GM21737 (cell line): ENCODE data around the gene FXYD1.
"Not testable (repeated sequence)": the region's sequence is repeated elsewhere in the genome, so short reads cannot be mapped to it uniquely, and the experiment has no call there.

ENCODE experiments used
- ATAC-seq: cut with Tn5 transposase; IDR thresholded peaks from one replicate; pipeline ENCODE4 v1.9.1; 2021; ENCODE audit warnings: mild to moderate bottlenecking, moderate library complexity; ENCODE audit not compliant: unreplicated experiment

FXYD1 gene

DNA sequence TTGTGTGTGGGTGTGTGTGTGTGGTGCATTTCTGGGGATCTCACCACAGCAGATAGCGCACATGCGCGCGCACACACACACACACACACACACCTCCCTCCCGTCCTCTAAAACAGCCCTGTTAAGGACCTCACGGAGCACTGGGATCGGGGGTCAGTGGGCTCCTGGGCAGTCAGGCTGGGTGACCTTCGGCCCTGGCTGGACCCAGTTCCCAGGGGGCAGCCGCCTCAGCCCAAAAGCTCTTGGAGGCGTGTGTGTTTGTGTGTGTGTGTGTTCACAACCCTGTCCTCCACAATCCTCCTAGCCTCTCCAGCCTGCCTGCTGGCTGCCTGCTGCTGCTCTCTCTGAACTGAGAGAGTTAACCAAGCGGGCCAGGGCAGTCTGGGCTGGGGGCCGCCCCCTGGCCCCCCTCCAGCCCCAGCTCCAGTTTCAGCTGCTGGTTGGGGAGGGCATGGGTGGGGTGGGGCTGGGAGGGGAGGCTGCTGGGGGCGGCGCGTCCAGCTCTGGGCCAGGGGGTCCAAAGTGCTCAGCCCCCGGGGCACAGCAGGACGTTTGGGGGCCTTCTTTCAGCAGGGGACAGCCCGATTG is at the start of gene FXYD1:
FXYD1 (plus strand) TSS at position 520 of the 588 bp plus-strand sequence. CDS start 1,256 bp downstream, outside the sequence.
- ATAC-seq = no peak

DNA sequence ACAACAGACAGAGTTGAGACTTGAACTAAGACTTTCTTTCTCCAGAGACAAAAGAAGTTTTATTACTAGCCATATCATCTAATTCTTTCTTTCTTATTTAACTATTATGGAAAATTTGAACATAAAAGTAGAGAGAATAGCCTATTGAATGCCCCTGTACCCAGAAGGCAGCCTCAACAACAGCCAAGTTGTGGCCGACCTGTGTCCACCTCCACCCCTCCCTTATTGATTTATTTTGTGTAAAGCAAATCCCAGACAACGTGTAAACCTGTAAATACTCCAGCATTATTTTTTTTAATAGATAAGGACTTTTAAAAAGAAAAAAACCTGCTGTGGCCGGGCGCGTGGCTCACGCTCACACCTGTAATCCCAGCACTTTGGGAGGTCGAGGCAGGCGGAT is 49.1 kb upstream of the FXYD1 start:
- ATAC-seq = no peak

DNA sequence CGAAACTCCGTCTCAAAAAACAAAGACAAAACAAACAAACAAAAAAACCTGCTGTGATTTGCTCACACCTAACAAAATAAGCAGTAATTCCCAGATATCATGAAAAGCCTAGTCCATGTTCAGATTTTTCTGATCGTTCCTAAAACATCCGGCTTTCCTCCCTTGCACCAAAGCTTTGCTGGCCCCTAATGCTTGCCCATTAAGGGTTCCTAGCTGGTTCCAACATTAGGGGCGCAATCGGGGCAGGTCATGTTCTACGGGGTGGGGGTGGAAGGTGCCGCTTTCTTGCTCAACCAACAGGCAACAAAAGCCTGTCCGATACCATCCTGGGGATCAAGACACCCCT is 48.5 kb upstream of the FXYD1 start:
- ATAC-seq = no peak

DNA sequence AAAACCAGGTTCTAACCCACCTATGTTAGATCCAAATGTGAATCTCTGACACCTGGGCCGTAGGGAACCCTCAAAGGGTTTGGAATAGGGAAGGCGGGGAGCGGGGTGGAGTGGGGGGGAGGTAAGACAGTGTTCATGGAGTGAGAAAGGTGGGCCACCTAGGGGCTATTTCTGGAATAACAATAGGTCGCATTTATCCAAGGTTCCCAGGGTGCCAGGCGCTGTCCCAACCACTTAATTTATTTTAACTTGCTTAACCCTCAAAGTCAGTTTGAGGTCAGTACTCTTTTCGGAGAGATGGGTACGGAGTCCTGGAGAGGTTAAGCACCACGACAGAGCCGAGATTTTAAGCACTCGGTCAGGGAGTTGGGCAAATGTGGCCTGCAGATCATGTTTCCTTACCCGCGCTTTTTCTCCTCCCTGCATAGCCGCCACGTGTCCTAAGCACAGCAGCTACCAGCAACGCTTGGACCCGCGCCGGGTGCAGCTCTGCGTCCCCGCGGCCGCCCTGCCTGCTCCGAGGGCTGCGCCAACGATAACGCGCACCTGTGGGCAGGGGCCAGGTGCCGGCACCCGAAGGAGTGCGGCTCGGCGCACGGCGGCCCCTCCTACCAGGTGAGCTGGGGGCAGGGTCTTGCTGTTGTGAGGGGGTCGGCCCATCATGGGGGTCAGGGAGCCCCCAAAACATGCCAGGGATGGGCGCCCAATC is 48.0 kb upstream of the FXYD1 start:
- ATAC-seq = no peak

DNA sequence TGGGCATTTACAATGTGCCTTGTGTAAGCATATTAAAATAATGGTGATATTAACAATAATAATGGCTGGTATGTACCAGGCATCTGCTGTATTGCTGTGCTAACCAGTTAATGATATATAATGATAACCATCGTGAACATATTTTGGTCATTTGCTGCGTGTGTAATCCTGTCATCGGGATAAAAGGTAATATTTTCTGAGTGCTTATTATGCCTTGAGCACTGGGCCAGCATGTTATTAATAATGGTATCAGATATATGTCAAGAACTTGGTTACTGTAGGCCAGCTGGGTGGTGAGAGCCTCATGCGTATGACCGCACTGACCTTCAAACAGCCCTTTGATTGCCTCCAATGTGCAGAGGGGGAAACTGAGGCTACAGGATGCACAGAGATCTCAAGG is 45.2 kb upstream of the FXYD1 start:
- no peak for ATAC-seq

DNA sequence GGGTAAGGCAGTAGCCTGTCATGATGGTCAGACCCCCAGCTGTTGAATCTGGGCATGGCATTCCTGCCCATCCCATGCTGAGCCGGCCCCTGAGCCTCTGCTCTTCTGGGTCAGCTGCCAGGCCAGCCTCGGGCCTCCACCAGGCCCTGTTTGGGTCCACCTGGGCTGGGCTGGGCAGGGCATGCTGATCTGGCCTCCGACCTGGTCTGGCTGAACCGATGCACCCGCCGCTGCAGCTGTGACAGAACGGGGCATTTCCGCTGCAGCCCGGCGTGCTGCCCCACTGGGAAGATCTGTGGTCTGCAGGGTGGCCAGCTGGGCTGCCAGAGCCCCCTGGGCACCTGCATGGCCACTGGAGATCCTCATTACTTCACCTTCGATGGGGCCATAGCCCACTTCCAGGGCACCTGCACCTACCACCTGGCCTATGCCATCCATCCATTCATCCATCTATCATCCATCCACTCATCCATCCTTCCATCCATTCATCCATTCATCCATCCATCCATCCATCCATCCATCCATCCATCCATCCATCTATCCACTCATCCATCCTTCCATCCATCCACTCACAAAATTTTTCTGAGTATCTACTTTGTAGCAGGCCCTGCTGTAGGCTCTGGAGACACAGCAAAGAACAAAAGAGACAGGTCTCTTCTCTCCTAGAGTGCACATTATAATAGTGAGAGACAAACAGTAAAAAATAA is 44.5 kb upstream of the FXYD1 start:
- ATAC-seq = no peak

DNA sequence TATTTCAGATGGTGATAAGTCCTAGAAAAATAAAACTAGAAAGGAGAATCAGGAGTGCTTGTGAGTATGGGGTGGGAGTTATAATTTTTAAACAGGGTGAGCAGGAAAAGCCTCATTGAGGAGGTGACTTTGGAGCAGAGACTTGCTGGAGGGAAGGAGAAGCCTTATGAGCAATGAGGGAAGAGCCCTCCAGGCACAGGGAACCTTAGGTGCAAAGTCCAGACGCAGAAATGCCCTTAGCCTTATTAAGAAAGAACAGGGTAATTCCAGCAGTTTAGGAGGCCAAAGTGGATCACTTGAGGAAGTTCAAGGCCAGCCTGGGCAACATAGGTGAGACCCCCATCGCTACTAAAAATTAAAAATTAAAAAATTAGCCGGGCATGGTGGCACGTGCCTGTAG is 44.0 kb upstream of the FXYD1 start:
- ATAC-seq = no peak

DNA sequence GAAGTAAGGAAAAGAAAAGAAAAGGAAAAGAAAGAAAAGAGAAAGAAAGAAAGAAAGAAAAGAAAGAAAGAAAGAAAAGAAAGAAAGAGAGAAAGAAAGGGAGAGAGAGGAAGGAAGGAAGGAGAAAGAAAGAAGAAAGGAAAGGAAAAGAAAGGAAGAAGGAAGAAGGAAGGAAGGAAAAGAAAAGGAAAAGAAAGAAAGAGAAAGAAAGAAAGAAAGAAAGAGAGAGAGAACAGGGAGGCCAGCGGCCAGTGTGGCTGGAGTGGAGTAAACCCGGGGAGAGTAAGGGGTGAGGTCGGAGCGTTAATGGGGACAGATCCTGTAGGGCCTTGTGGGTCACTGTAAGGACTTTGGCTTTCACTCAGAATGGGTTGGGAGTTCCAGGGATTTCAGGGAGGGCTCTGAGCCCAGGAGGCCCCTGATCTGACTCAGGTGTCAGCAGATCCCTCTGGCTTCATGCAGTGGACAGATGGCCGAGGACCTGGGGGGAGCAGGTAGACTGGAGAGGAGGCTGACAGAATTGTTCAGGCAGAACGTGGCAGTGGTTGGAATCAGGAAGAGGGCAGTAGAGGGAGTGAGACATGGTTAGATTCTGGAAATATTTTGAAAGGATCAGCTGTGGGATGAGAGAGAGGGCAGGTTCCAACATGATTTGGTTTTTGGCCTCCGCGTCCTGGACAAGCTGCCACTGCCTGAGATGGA is 42.8 kb upstream of the FXYD1 start:
- ATAC-seq = no peak

DNA sequence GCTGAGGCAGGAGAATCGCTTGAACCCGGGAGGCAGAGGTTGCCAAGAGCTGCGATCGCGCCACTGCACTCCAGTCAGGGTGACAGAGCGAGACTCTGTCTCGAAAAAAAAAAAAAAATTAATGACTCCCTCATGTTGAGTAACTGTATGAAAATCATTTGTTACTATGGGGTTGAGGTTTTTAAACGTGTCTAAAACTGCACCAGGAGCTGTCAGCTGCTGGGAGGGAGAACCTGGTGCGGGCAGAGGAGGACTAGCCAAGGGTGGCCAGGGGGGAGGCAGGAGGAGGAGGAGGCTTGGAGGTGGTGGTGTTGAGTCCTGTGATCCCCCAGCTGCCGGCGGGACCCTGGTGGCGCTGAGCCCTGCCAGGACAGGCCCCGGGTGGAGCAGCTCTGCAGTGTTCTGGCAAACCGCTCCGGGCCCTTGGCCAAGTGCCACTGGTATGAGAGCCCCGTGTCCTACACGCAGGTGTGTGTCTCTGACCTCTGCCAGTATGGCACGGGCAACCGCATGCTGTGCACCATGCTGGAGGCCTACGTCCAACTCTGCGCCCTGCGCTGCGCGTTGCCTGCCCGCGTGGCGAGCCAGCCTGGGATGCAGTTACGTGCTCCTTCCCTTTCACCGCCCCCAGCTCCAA is 40.1 kb upstream of the FXYD1 start:
- ATAC-seq = no peak

DNA sequence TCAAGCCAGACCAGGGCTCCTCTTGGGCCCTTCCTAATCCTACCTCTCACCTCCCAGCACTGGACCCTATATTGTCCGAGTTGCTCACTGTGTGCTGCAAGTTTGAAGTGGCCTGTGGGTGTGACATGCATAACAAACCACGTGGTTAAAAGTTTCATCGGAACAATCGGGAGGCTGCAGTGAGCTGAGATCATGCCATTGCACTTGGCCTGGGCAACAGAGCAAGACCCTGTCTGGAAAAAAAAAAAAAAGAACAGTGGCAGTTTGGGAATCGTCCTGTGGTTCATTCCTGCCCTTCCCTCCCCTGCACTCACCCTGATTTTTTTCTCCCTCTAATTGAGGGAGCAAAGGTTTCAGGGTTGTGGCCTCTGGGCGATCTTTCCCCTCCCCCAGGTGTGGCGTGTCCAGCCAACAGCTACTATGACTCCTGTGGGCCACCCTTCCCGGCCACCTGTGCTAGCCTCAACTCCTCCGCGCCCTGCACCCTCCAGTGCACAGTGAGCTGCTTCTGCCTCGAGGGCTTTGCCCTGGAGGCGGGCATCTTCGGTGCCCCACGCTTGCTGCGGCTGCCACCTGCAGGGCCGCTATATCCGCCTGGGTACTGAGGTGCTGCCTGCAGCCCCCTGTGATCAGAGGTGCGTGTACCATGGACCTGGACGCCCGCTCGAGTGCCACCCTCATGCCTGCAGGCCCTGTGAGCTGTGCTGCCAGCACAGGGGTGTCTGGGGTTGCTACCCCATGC is 39.3 kb upstream of the FXYD1 start:
- no peak for ATAC-seq

DNA sequence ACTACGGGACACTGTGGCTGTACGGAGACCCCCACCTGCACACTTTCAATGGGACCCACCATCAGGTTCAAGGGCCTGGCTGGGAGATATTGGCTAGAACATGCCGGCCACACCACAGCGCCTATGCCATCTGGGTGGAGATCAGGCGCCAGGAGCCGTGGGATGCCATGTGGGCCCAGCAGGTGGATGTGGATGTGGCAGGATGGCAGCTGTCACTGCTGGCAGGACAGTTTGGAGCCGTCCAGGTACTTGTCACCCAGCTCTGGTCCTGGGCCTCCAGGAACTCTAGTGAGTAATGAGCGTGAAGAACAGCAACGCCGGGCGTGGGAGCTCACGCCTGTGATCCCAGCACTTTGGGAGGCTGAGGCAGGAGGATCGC is 38.7 kb upstream of the FXYD1 start:
- ATAC-seq = no peak

DNA sequence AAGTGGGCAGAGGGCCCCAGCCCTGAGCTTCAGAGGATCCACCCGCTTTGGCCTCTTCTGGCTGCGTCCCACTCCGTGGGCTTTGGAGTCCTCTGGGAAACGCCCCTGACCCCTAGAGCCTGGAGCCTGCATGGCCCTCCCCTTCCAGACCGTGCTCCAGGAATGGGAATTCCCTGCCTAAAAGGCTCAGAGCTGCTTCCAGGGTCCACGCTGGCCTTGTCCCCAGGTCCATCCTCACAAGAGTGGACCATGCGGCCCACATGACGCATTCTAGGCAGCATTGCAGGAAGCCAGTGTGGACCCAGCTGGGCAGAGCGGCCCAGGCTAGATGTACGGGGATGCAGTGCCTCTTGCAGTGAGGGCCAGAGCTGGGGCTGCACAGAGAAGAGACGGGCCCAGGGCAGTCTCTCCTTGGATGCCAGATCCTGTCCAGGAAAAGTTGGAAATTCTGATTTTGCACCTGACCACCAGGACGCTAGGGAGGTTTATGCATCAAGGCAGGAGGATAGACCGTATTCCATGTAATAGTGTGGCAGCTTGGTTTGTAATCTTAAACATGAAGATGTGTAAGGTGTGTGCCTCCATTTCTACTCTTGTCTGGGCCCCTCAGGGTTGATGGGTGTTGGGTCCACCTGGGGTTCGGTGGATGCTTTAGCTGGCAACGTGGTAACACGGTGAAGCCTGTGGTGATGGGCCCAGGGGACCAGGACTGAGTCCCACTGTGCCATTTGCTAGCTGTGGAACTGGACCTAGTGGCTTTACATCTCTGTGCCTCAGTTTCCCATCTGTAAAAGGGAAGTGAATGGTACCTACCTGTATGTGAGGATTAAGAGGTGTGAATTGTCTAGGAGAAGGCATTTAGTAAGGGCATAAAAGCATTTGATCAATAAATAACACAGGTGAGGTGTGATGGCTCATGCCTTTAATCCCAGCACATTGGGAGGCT is 37.8 kb upstream of the FXYD1 start:
- ATAC-seq = no peak

DNA sequence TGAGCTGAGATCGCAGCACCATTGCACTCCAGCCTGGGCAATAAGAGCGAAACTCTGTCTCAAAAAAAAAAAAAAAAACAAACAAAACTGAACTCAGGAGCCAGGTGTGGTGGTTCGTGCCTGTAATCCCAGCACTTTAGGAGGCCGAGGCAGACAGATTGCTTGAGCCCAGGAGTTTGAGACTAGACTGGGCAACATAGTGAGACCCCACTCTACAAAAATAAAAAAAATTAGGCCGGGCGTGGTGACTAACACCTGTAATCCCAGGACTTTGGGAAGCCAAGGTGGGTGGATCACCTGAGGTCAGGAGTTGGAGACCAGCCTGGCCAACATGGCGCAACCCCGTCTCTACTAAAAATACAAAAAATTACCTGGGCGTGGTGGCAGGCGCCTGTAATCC is 36.7 kb upstream of the FXYD1 start:
- not testable (repeated sequence) for ATAC-seq

DNA sequence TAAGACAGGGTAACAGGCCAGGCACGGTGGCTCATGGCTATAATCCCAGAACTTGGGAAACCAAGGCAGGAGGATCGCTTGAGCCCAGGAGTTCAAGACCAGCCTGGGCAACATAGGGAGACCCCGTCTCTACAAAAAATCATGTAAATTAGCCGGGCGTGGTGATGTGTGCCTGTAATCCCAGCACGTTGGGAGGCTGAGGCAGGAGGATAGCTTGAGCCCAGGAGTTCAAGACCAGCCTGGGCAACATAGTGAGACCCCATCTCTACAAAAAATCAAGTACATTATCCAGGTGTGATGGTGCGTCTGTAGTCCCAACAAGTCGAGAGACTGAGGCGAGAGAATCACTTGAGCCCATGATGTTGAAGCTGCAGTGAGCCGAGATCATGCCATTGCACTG is 35.0 kb upstream of the FXYD1 start:
- not testable (repeated sequence) for ATAC-seq

DNA sequence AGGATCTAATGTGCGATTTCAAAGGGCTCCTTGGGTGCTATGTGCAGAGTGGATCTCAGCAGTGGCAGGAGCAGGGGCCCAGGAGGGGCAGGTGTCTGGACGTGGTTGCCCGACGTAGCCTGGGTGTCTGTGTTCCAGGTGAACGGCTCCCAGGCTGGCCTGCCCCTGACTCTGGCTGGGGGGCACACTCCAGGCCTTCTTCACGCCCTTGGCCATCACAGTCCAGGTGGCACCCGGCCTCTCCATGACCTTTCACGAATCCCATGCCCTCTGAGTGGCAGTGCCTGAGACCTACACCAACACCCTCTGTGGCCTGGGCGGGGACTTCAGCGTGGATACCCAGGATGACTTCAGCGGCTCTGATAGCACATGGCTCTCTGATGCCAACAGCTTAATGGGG is 34.3 kb upstream of the FXYD1 start:
- no peak for ATAC-seq

DNA sequence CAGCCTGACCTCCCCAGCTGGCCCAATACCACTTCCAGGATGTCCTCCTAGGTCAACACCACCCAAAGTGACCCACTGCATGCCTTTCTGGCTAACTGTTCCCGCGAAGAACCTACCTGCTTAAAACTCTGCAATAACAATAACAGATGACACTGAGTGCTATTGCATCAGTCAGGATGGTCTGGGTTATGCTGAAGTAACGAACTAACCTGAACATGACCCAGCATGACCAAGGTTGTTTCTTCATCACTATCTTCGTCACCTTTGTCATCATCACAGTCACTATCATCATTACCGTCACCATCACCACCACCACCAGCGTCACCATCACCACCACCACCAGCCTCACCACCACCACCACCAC is 33.6 kb upstream of the FXYD1 start:
- ATAC-seq = no peak

DNA sequence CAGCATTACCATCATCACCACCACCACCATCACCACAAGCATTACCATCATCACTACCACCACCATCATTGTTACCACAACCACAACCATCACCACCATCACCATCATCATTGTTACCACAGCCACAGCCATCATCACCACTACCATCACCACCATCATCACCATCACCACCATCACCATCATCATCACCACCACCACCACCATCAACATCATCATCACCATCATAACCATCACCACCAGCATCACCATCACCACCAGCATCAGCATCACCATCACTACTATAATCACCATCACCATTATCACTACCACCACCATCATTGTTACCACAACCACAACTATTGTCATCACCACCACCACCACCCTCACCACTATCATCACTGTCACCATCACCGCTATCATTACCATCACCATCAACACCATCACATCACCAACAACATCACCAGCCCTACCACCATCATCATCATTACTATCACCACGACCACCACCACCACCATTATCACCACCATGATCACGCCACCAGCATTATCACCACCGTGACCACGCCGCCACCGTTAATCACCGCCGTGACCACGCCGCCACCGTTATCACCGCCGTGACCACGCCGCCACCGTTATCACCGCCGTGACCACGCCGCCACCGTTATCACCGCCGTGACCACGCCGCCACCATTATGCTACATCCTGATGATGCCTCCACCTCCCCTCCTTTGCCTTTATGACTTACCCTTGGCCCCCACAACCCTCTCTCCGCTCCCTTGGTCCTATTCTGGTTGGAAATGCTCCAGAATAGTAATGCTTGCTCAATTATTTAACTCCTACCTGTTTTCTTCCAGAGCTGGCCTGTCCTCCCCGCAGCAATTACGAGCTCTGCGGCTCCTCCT is 33.0 kb upstream of the FXYD1 start:
- no peak for ATAC-seq

DNA sequence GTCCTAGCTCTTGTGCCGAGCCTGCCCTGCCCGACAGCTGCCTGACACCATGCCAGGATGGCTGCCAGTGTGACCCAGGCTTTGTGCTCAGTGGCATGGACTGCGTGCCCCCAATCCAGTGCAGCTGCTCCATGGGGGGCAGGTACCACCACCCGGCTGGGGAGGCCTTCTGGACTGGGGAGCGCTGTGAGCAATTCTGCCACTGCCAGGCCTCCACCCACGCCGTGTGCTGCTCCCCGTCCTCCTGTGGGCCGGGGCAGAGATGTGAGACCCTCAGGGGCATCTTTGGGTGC is 32.4 kb upstream of the FXYD1 start:
- no peak for ATAC-seq
